DOHH2 (cell line): ENCODE data around the gene CDH26.

Experiments used
- H3F3A ChIP-seq: fragments of 200-600 bp; sonication (generic), shearing (Covaris generic); 2 replicates; pipeline ENCODE4 v1.6.0; 2016; ENCODE audit warnings: antibody characterized with exemption, mild to moderate bottlenecking; ENCODE audit not compliant: control insufficient read depth, insufficient read depth
- H3K27ac ChIP-seq: fragments of 200-600 bp; sonication (generic); 2 replicates; pipeline ENCODE4 v1.5.1; 2014; ENCODE audit warnings: low read depth, mild to moderate bottlenecking, low read length, moderate library complexity
- H3K27me3 ChIP-seq: fragments of 200-600 bp; sonication (generic); 2 replicates; pipeline ENCODE4 v1.6.1; 2014; ENCODE audit warnings: mild to moderate bottlenecking, low read length, mixed read lengths; ENCODE audit not compliant: control insufficient read depth
- H3K36me3 ChIP-seq: fragments of 200-600 bp; sonication (generic); 2 replicates; pipeline ENCODE4 v1.6.1; 2014; ENCODE audit warnings: mild to moderate bottlenecking, low read length, moderate library complexity, mixed read lengths; ENCODE audit not compliant: control insufficient read depth
- H3K4me1 ChIP-seq: fragments of 200-600 bp; sonication (generic); 2 replicates; pipeline ENCODE4 v1.6.1; 2014; ENCODE audit warnings: mild to moderate bottlenecking, low read length, mixed read lengths; ENCODE audit not compliant: control insufficient read depth
- H3K4me2 ChIP-seq: fragments of 200-600 bp; sonication (generic); 2 replicates; pipeline ENCODE4 v1.6.0; 2014; ENCODE audit warnings: mild to moderate bottlenecking, low read length, moderate library complexity
- H3K4me3 ChIP-seq: fragments of 200-600 bp; sonication (generic); 2 replicates; pipeline ENCODE4 v1.5.1; 2014; ENCODE audit warnings: mild to moderate bottlenecking, low read length, mixed read lengths
- H3K79me2 ChIP-seq: fragments of 200-600 bp; sonication (generic); 2 replicates; pipeline ENCODE4 v1.6.1; 2014; ENCODE audit warnings: mild to moderate bottlenecking, low read length, mixed read lengths; ENCODE audit not compliant: control insufficient read depth
- H3K9me2 ChIP-seq: fragments of 200-600 bp; sonication (generic); replicated peaks from 2 replicates; pipeline ENCODE4 v1.6.1; 2014; ENCODE audit warnings: mild to moderate bottlenecking, low read length, mixed read lengths; ENCODE audit not compliant: control insufficient read depth
- H3K9me3 ChIP-seq: fragments of 200-600 bp; sonication (generic); 2 replicates; pipeline ENCODE4 v1.6.1; 2014; ENCODE audit warnings: antibody characterized with exemption, low read length, mixed read lengths; ENCODE audit not compliant: control insufficient read depth, insufficient read depth
- H4K20me1 ChIP-seq: fragments of 200-600 bp; sonication (generic); 2 replicates; pipeline ENCODE4 v1.6.0; 2014; ENCODE audit warnings: low read depth, mild to moderate bottlenecking, antibody characterized with exemption, low read length, moderate library complexity; ENCODE audit not compliant: control insufficient read depth, insufficient read depth
- CTCF ChIP-seq: fragments of 200-600 bp; sonication (generic); IDR thresholded peaks from one replicate; pipeline ENCODE4 v1.5.1; 2014; ENCODE audit warnings: antibody characterized with exemption, mild to moderate bottlenecking, low read depth, low read length; ENCODE audit not compliant: poor library complexity, severe bottlenecking
- EZH2phosphoT487 ChIP-seq: fragments of 200-600 bp; sonication (generic); IDR thresholded peaks from 2 replicates; pipeline ENCODE4 v1.6.1; 2017; ENCODE audit warnings: borderline replicate concordance, mild to moderate bottlenecking, antibody characterized with exemption, low read length, moderate library complexity, mixed read lengths

Gene CDH26

GRCh38 chr20:59940129-59940955 lies 17.9 kb upstream of the CDH26 start, which contains the start of the genes FAM217B and PPP1R3D:
TSS of gene FAM217B (plus strand) at chr20:59940389. CDS start at chr20:59943944, 3,555 bp downstream.
TSS of gene PPP1R3D (minus strand) at chr20:59940305. CDS start at chr20:59939931, 374 bp downstream.
- H3K4me1 ChIP-seq: peaks cover 25% of the 10 kb centered on the region
- H3K79me2 ChIP-seq: peaks cover 27% of the 10 kb centered on the region

GRCh38 chr20:59940956-59941294 lies 17.3 kb upstream of the CDH26 start:
- Histone ChIP-seq H3K4me2 (peak overlapping the region; percentile 93), H3K4me1 (peaks cover 26% of the 10 kb centered on the region), H3K27me3 (no peaks in the 10 kb centered on the region), H3K36me3 (peaks cover 32% of the 10 kb centered on the region), H3K4me3 (peak overlapping the region; percentile 99), H3K9me3 (no peaks in the 10 kb centered on the region), H3K27ac (peak overlapping the region; percentile 75), H3F3A (0 out of 2 replicates have a peak, but pooled peaks cover 3% of the 10 kb centered on the region), H4K20me1 (no peaks in the 10 kb centered on the region), H3K9me2 (no peaks in the 10 kb centered on the region), H3K79me2 (peaks cover 27% of the 10 kb centered on the region)
- no peak for TF ChIP-seq EZH2phosphoT487
- TF ChIP-seq CTCF: no peak

More at GRCh38 chr20:59940129-59940955, 17.9 kb upstream of the CDH26 start, which contains the start of the genes FAM217B and PPP1R3D:
- H3K27ac ChIP-seq: peak within 1 kb of the TSS; percentile 75
- H3F3A ChIP-seq: 0 out of 2 replicates have a peak, but pooled peaks cover 3% of the 10 kb centered on the region
- no peaks in the 10 kb centered on the region for H3K9me2 ChIP-seq
- H3K9me3 ChIP-seq: no peaks in the 10 kb centered on the region
- peak; percentile 11 for TF ChIP-seq CTCF
- no peak for TF ChIP-seq EZH2phosphoT487
- peaks cover 32% of the 10 kb centered on the region for H3K36me3 ChIP-seq
- no peaks in the 10 kb centered on the region for H4K20me1 ChIP-seq
- peak within 1 kb of the TSS; percentile 93 for H3K4me2 ChIP-seq
- no peaks in the 10 kb centered on the region for H3K27me3 ChIP-seq
- H3K4me3 ChIP-seq: peak within 1 kb of the TSS; percentile 99

GRCh38 chr20:59942245-59942644 lies 16.0 kb upstream of the CDH26 start:
- Histone ChIP-seq H3F3A (0 out of 2 replicates have a peak, but pooled peaks cover 3% of the 10 kb centered on the region), H3K9me3 (no peaks in the 10 kb centered on the region), H4K20me1 (no peaks in the 10 kb centered on the region), H3K4me2 (no peak overlapping the region; the same call in 1 of the 2 replicates), H3K27me3 (no peaks in the 10 kb centered on the region), H3K4me3 (no peak overlapping the region), H3K36me3 (peaks cover 32% of the 10 kb centered on the region), H3K27ac (no peak overlapping the region), H3K79me2 (peaks cover 27% of the 10 kb centered on the region), H3K9me2 (no peaks in the 10 kb centered on the region), H3K4me1 (peaks cover 26% of the 10 kb centered on the region)
- TF ChIP-seq CTCF (no peak), EZH2phosphoT487 (no peak)
